BLaER1 (cell line): ENCODE results near the gene SLC17A1.
"Not testable (repeated sequence)": the region's sequence is repeated elsewhere in the genome, so short reads cannot be mapped to it uniquely, and the experiment has no call there.

Experiments
- H3K27ac ChIP-seq: shearing (Covaris generic); formaldehyde crosslinking; 2 replicates; pipeline ENCODE4 v1.8.1; 2022
- H3K27me3 ChIP-seq: shearing (Covaris generic); formaldehyde crosslinking; 2 replicates; pipeline ENCODE4 v1.8.1; 2022
- H3K36me3 ChIP-seq: shearing (Covaris generic); formaldehyde crosslinking; 2 replicates; pipeline ENCODE4 v1.8.1; 2022
- H3K4me1 ChIP-seq: shearing (Covaris generic); formaldehyde crosslinking; 2 replicates; pipeline ENCODE4 v1.8.1; 2022
- H3K4me2 ChIP-seq: shearing (Covaris generic); formaldehyde crosslinking; 2 replicates; pipeline ENCODE4 v1.8.1; 2022
- H3K4me3 ChIP-seq: shearing (Covaris generic); formaldehyde crosslinking; 2 replicates; pipeline ENCODE4 v1.8.1; 2022
- H3K9ac ChIP-seq: shearing (Covaris generic); formaldehyde crosslinking; 2 replicates; pipeline ENCODE4 v1.8.1; 2022
- H3K9me3 ChIP-seq: shearing (Covaris generic); formaldehyde crosslinking; 2 replicates; pipeline ENCODE4 v1.8.1; 2022
- H4K20me1 ChIP-seq: shearing (Covaris generic); formaldehyde crosslinking; 2 replicates; pipeline ENCODE4 v1.8.1; 2022
- Cebpa-rat ChIP-seq: shearing (Covaris generic); IDR thresholded peaks from 2 replicates; pipeline ENCODE4 v1.8.1; 2022

Gene SLC17A1

GRCh38 chr6:25768566-25768965 is 63.3 kb downstream of the SLC17A1 start:
- Histone ChIP-seq H3K36me3 (no peaks in the 10 kb centered on the region), H3K4me2 (no peak overlapping the region), H3K4me1 (0 out of 2 replicates have a peak, but pooled peaks cover 5% of the 10 kb centered on the region), H3K9ac (no peak overlapping the region), H4K20me1 (no peaks in the 10 kb centered on the region), H3K9me3 (no peaks in the 10 kb centered on the region), H3K4me3 (no peak overlapping the region), H3K27ac (no peak overlapping the region), H3K27me3 (no peaks in the 10 kb centered on the region)
- no peak for TF ChIP-seq Cebpa-rat

DNA sequence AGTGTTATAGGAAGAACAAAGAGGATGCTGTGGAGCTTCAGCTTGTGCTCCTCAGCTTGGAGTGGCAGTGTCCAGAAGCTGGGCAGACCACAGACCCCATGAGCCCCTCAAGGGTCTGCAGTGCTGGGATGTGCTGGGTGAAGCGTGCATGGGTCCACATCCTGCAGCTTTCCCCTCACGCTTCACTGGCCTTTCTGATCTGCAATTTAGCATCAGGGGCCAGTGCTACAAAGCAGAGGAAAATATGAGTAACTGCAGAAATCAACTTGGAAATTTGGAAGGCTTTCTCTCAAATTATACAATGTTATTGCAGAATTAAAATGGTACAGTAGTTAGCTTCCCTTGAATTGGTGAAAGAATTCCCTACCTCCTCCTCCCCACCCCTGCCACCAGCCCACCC is 67.2 kb downstream of the SLC17A1 start:
- H3K9me3 ChIP-seq, result no peaks in the 10 kb centered on the region
- peak overlapping the region; percentile 8; the same call in 1 of the 2 replicates for H3K4me2 ChIP-seq
- no peak overlapping the region for H3K27ac ChIP-seq
- 0 out of 2 replicates have a peak, but pooled peaks cover 5% of the 10 kb centered on the region for H3K4me1 ChIP-seq
- no peaks in the 10 kb centered on the region for H3K27me3 ChIP-seq
- no peak for TF ChIP-seq Cebpa-rat
- H3K36me3 ChIP-seq, result no peaks in the 10 kb centered on the region
- no peak overlapping the region for H3K4me3 ChIP-seq
- no peak overlapping the region for H3K9ac ChIP-seq
- H4K20me1 ChIP-seq, result no peaks in the 10 kb centered on the region

GRCh38 chr6:25757936-25758642 is 73.8 kb downstream of the SLC17A1 start:
- Histone ChIP-seq H3K4me3 (no peak overlapping the region), H3K27ac (no peak overlapping the region), H3K9ac (no peak overlapping the region), H3K9me3 (no peaks in the 10 kb centered on the region), H3K4me2 (no peak overlapping the region), H3K27me3 (no peaks in the 10 kb centered on the region), H3K4me1 (no peaks in the 10 kb centered on the region), H3K36me3 (no peaks in the 10 kb centered on the region), H4K20me1 (no peaks in the 10 kb centered on the region)
- TF ChIP-seq Cebpa-rat, result no peak

- H3K9ac ChIP-seq, result no peak overlapping the region
- no peak overlapping the region for H3K4me3 ChIP-seq
- no peaks in the 10 kb centered on the region for H3K27me3 ChIP-seq
- no peak overlapping the region for H3K4me2 ChIP-seq
- no peaks in the 10 kb centered on the region for H3K4me1 ChIP-seq
- H3K36me3 ChIP-seq, result no peaks in the 10 kb centered on the region
- TF ChIP-seq Cebpa-rat, result no peak
- H3K9me3 ChIP-seq, result no peaks in the 10 kb centered on the region
- no peaks in the 10 kb centered on the region for H4K20me1 ChIP-seq
- H3K27ac ChIP-seq, result no peak overlapping the region
Measured at GRCh38 chr6:25756382-25757363, 75.2 kb downstream of the SLC17A1 start.

DNA sequence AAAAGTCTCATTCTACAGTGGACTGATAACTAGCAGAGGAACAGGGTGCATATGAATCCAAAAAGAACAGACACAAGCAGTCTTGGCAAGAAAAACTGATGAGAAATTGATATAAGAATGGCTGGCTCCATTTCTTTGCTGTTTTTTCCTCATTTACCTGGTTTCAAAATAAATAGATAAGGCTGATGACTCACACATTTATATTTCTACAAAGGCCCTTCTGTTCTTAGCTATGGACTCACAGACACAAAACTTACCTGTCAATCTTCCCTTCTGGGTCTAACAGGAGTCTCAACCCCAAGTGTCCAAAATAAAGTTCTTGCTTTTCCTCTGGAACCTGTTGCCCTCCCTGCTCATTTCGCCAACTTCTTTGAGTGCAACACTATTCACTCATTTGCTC is 76.4 kb downstream of the SLC17A1 start:
- H3K27ac ChIP-seq, result no peak overlapping the region
- H3K36me3 ChIP-seq, result no peaks in the 10 kb centered on the region
- H4K20me1 ChIP-seq, result no peaks in the 10 kb centered on the region
- no peak overlapping the region for H3K4me2 ChIP-seq
- no peak overlapping the region for H3K9ac ChIP-seq
- H3K9me3 ChIP-seq, result no peaks in the 10 kb centered on the region
- no peaks in the 10 kb centered on the region for H3K27me3 ChIP-seq
- H3K4me1 ChIP-seq, result no peaks in the 10 kb centered on the region
- H3K4me3 ChIP-seq, result no peak overlapping the region
- TF ChIP-seq Cebpa-rat, result no peak

DNA sequence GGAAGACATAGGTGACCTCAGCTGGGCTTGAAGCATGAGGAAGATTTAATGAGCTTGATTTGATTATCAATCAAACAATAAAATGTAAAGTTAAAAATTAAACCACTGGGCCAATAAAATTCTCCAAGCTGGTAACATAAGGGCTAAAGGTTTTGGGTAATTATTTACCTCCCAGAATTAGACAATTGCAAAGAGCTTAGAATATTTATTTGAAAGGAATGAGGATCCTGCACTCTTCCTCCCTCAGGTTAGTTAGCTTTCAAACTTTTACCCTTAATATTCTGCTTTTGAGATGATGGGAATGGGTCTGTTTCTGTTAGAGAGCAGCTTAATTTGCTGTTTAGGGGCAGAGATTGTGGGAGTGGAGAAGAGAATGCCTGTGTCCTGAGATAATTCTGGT is 77.3 kb downstream of the SLC17A1 start, which contains the start of gene SLC17A4:
Gene SLC17A4, plus strand, starts transcription at position 208 of the 400 bp plus-strand sequence. CDS start 7,221 bp downstream, outside the sequence.
- Histone ChIP-seq H3K27ac (no peak within 1 kb of the TSS), H3K9ac (no peak within 1 kb of the TSS), H3K27me3 (no peaks in the 10 kb centered on the region), H3K4me1 (no peaks in the 10 kb centered on the region), H3K4me2 (no peak within 1 kb of the TSS), H4K20me1 (no peaks in the 10 kb centered on the region), H3K36me3 (no peaks in the 10 kb centered on the region), H3K9me3 (no peaks in the 10 kb centered on the region), H3K4me3 (no peak within 1 kb of the TSS)
- no peak for TF ChIP-seq Cebpa-rat

- Histone ChIP-seq H3K27me3 (no peaks in the 10 kb centered on the region), H4K20me1 (no peaks in the 10 kb centered on the region), H3K9me3 (no peaks in the 10 kb centered on the region), H3K27ac (no peak overlapping the region), H3K4me2 (no peak overlapping the region), H3K4me3 (no peak overlapping the region), H3K36me3 (no peaks in the 10 kb centered on the region), H3K4me1 (0 out of 2 replicates have a peak, but pooled peaks cover 3% of the 10 kb centered on the region), H3K9ac (no peak overlapping the region)
- TF ChIP-seq Cebpa-rat, result no peak
Measured at GRCh38 chr6:25753079-25753478, 78.8 kb downstream of the SLC17A1 start.

DNA sequence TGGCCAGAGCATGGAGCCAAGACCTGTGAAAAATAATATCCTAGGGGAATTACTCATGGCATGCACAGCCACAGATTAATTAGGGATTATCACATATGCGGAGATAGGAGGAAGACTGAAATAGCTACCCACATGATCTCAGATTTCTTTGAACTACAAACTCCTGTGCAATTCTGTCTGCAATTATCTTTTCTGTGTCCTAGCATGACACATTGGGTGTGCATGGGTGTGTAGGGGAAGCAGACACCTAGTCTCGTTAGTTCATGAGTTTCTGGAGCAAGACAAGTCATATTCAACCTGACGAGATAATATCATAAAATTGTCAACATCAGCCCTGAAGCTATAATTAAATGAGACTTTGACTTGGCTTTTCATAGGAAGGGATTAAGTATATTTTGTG is 80.9 kb downstream of the SLC17A1 start:
- Histone ChIP-seq H3K9ac (no peak overlapping the region), H4K20me1 (no peaks in the 10 kb centered on the region), H3K27me3 (no peaks in the 10 kb centered on the region), H3K4me1 (0 out of 2 replicates have a peak, but pooled peaks cover 3% of the 10 kb centered on the region), H3K4me3 (no peak overlapping the region), H3K4me2 (no peak overlapping the region), H3K9me3 (no peaks in the 10 kb centered on the region), H3K27ac (no peak overlapping the region), H3K36me3 (no peaks in the 10 kb centered on the region)
- no peak for TF ChIP-seq Cebpa-rat

DNA sequence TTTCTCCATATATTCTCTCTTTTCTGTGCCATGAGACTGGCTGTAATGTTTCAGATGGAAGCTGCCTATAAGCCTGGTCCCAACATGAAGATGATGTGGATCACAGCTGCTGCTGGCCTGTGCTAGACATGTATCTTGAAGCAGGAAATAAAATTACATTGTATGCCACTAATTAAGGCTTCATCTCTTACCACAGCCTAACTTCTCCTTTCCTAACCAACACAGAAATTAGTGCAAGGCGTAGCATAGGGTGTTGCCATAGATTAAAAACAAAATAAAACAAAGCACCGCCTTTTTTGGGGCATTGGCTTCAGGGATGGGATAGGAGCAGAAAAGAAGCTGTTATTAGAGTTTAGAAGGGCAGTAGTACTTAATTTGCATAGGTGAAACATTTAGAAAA is 82.0 kb downstream of the SLC17A1 start:
- Histone ChIP-seq H3K27me3 (no peaks in the 10 kb centered on the region), H4K20me1 (no peaks in the 10 kb centered on the region), H3K9me3 (no peaks in the 10 kb centered on the region), H3K9ac (no peak overlapping the region), H3K4me3 (no peak overlapping the region), H3K4me2 (no peak overlapping the region), H3K36me3 (no peaks in the 10 kb centered on the region), H3K4me1 (0 out of 2 replicates have a peak, but pooled peaks cover 3% of the 10 kb centered on the region), H3K27ac (no peak overlapping the region)
- TF ChIP-seq Cebpa-rat, result no peak

DNA sequence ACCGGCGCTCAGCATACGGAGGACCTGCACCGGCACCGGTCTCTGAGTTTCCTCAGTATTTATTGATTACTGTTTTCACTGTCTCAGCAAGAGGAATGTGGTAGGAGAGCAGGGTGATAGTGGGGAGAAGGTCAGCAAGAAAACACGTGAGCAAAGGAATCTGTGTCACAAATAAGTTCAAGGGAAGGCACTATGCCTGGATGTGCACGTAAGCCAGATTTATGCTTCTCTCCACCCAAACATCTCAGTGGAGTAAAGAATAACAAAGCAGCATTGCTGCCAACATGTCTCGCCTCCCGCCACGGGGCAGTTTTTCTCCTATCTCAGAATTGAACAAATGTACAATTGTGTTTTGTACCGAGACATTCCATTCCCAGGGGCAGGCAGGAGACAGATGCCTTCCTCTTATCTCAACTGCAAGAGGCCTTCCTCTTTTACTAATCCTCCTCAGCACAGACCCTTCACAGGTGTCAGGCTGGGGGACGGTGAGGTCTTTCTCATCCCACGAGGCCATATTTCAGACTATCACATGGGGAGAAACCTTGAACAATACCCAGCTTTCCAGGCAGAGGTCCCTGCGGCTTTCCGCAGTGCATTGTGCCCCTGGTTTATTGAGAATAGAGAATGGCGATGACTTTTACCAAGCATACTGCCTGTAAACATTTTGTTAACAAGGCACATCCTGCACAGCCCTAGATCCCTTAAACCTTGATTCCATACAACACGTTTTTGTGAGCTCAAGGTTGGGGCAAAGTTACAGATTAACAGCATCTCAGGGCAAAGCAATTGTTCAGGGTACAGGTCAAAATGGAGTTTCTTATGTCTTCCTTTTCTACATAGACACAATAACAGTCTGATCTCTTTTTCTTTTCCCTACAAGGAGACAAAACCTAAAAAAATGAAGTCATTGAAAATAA is 83.0 kb downstream of the SLC17A1 start:
- not testable (repeated sequence) for H4K20me1 ChIP-seq, H3K4me2 ChIP-seq, H3K9me3 ChIP-seq, H3K4me3 ChIP-seq, H3K27me3 ChIP-seq, H3K36me3 ChIP-seq, H3K27ac ChIP-seq, H3K4me1 ChIP-seq, H3K9ac ChIP-seq
